Chondrocyte (in vitro differentiated cells): ENCODE results near the gene BLOC1S2. TPM values are rescaled to one million over a fixed set of nuclear protein-coding genes. Genes with fewer than 3 reads are reported as not detected.

ENCODE experiments used
- DNase-seq: peaks from one replicate; pipeline ENCODE4 v3.0.0; 2021; ENCODE audit warnings: mixed read lengths, low spot score
- H3K27ac Mint-ChIP-seq: one replicate; pipeline ENCODE4 v1.8.0; 2021; ENCODE audit warnings: mild to moderate bottlenecking, moderate library complexity, mixed read lengths; ENCODE audit not compliant: unreplicated experiment
- H3K27me3 Mint-ChIP-seq: 2 replicates; pipeline ENCODE4 v1.8.0; 2021; ENCODE audit warnings: low read depth, mixed read lengths
- H3K36me3 Mint-ChIP-seq: 2 replicates; pipeline ENCODE4 v1.8.0; 2021; ENCODE audit warnings: low read depth, mixed read lengths
- H3K4me1 Mint-ChIP-seq: 2 replicates; pipeline ENCODE4 v1.8.0; 2021; ENCODE audit warnings: low read depth, mild to moderate bottlenecking, mixed read lengths
- H3K4me3 Mint-ChIP-seq: one replicate; pipeline ENCODE4 v1.8.0; 2021; ENCODE audit warnings: mild to moderate bottlenecking, moderate library complexity, mixed read lengths; ENCODE audit not compliant: unreplicated experiment
- H3K9me3 Mint-ChIP-seq: 2 replicates; pipeline ENCODE4 v1.8.0; 2021; ENCODE audit warnings: low read depth, mixed read lengths
- CTCF ChIP-seq: fragments of 200-600 bp; sonication (generic); IDR thresholded peaks from 2 replicates; pipeline ENCODE4 v1.5.0; 2021; ENCODE audit warnings: antibody characterized with exemption, mild to moderate bottlenecking, moderate library complexity
- total RNA-seq: library from RNA; stranded (reverse); gene quantifications from 3 replicates; pipeline ENCODE4 v1.2.1, GENCODE V29; 2021

BLOC1S2 gene
- total RNA-seq, 1 donor from 2014 or later = 25.9 TPM

- no peaks in the 10 kb centered on the region for H3K9me3 Mint-ChIP-seq
- H3K27ac Mint-ChIP-seq = no peak overlapping the region
- no peaks in the 10 kb centered on the region for H3K27me3 Mint-ChIP-seq
- no peak for DNase-seq
- H3K36me3 Mint-ChIP-seq = peaks cover 28% of the 10 kb centered on the region
- TF ChIP-seq CTCF = no peak
- H3K4me1 Mint-ChIP-seq = peaks cover 15% of the 10 kb centered on the region
- H3K4me3 Mint-ChIP-seq = no peak overlapping the region
These were observed 62.6 kb downstream of the BLOC1S2 start for GRCh38 chr10:100223879-100224278.

Other genes starting within 250 kb of the BLOC1S2 start
- gene CPN1, start 204.8 kb downstream of the BLOC1S2 start, total RNA-seq = not detected in 3 replicates
- gene ERLIN1, start 100.7 kb downstream of the BLOC1S2 start, total RNA-seq = 27.7 to 45.0 TPM (median 28.2 TPM) in 3 replicates
- gene CHUK, start 57.1 kb downstream of the BLOC1S2 start, total RNA-seq = 16.3 to 18.7 TPM (median 16.3 TPM) in 3 replicates
- gene CWF19L1, start 19.0 kb downstream of the BLOC1S2 start, total RNA-seq = 11.9 to 16.9 TPM (median 14.1 TPM) in 3 replicates
- gene PKD2L1, start 43.5 kb upstream of the BLOC1S2 start, total RNA-seq = not detected in 3 replicates
- gene SCD, start 60.6 kb upstream of the BLOC1S2 start, total RNA-seq = 54.4 to 74.1 TPM (median 72.2 TPM) in 3 replicates
- gene WNT8B, start 176.3 kb upstream of the BLOC1S2 start, total RNA-seq = not detected in 3 replicates
- gene SEC31B, start 233.2 kb upstream of the BLOC1S2 start, total RNA-seq = 8.5 to 12.4 TPM (median 8.9 TPM) in 3 replicates
- 124 to 134 TPM (median 127 TPM) in 3 replicates for gene NDUFB8, start 243.2 kb upstream of the BLOC1S2 start, total RNA-seq
- gene HIF1AN, start 249.3 kb upstream of the BLOC1S2 start, total RNA-seq = 39.2 to 50.8 TPM (median 43.1 TPM) in 3 replicates